ENCODE data around the gene AOC1. TPM values are rescaled to one million over a fixed set of nuclear protein-coding genes. Genes with fewer than 3 reads are reported as not detected.

Gene AOC1
- polyA plus RNA-seq, 1 donor from 2014 or later = not detected

- Histone ChIP-seq H3K9ac (ENCODE audit: low read length) (no peak overlapping the region), H3K27me3 (ENCODE audit: insufficient read depth, low read depth, low read length) (no peaks in the 10 kb centered on the region), H2AFZ (ENCODE audit: low read depth, low read length) (no peak overlapping the region), H3K4me3 (ENCODE audit: low read length) (no peak overlapping the region), H3K79me2 (replicated peaks; ENCODE audit: insufficient read depth, low read length) (no peaks in the 10 kb centered on the region), H3K9me3 (ENCODE audit: low read length) (no peaks in the 10 kb centered on the region), H3K9me2 (ENCODE audit: insufficient read depth, low read length) (no peaks in the 10 kb centered on the region), H3K4me2 (ENCODE audit: low read length) (no peak overlapping the region), H3K36me3 (ENCODE audit: insufficient read depth, low read length) (no peaks in the 10 kb centered on the region), H3K27ac (ENCODE audit: low read length) (no peak overlapping the region), H3F3A (ENCODE audit: insufficient read depth, low read length, poor library complexity, severe bottlenecking) (no peaks in the 10 kb centered on the region), H4K20me1 (ENCODE audit: insufficient read depth) (no peaks in the 10 kb centered on the region)
- TF ChIP-seq MXI1 (conservative IDR thresholded peaks at IDR 0.05; ENCODE audit: poor library complexity, severe bottlenecking) = no peak
- no peak for TF ChIP-seq REST (IDR thresholded peaks at IDR 0.05; ENCODE audit: borderline replicate concordance)
- TF ChIP-seq EP300 (conservative IDR thresholded peaks at IDR 0.05; ENCODE audit: poor library complexity, severe bottlenecking) = no peak
- no peak for TF ChIP-seq SMC3 (conservative IDR thresholded peaks at IDR 0.05; ENCODE audit: poor library complexity)
- TF ChIP-seq POLR2AphosphoS5 (IDR thresholded peaks at IDR 0.05) = no peak
- no peak for TF ChIP-seq EZH2 (IDR thresholded peaks at IDR 0.05; ENCODE audit: borderline replicate concordance, insufficient read depth, low read length, poor library complexity, severe bottlenecking)
- no peak for TF ChIP-seq TAF1 (IDR thresholded peaks at IDR 0.05; ENCODE audit: low read depth)
- TF ChIP-seq CTCF (IDR thresholded peaks at IDR 0.05; ENCODE audit: poor library complexity, severe bottlenecking) = no peak
- TF ChIP-seq RAD21 (conservative IDR thresholded peaks at IDR 0.05) = no peak
Observed at GRCh38 chr7:150896562-150897209, 44.4 kb downstream of the AOC1 start.

- Histone ChIP-seq H3K27ac (ENCODE audit: low read length) (no peak overlapping the region), H4K20me1 (ENCODE audit: insufficient read depth) (no peaks in the 10 kb centered on the region), H3K4me2 (ENCODE audit: low read length) (no peak overlapping the region), H3F3A (ENCODE audit: insufficient read depth, low read length, poor library complexity, severe bottlenecking) (no peaks in the 10 kb centered on the region), H3K9me3 (ENCODE audit: low read length) (no peaks in the 10 kb centered on the region), H3K27me3 (ENCODE audit: insufficient read depth, low read depth, low read length) (no peaks in the 10 kb centered on the region), H2AFZ (ENCODE audit: low read depth, low read length) (no peak overlapping the region), H3K4me3 (ENCODE audit: low read length) (no peak overlapping the region), H3K9me2 (ENCODE audit: insufficient read depth, low read length) (no peaks in the 10 kb centered on the region), H3K36me3 (ENCODE audit: insufficient read depth, low read length) (no peaks in the 10 kb centered on the region), H3K79me2 (replicated peaks; ENCODE audit: insufficient read depth, low read length) (no peaks in the 10 kb centered on the region), H3K9ac (ENCODE audit: low read length) (no peak overlapping the region)
- TF ChIP-seq TAF1 (IDR thresholded peaks at IDR 0.05; ENCODE audit: low read depth) (no peak), POLR2AphosphoS5 (IDR thresholded peaks at IDR 0.05) (no peak), EP300 (conservative IDR thresholded peaks at IDR 0.05; ENCODE audit: poor library complexity, severe bottlenecking) (no peak), SMC3 (conservative IDR thresholded peaks at IDR 0.05; ENCODE audit: poor library complexity) (no peak), RAD21 (conservative IDR thresholded peaks at IDR 0.05) (no peak), CTCF (IDR thresholded peaks at IDR 0.05; ENCODE audit: poor library complexity, severe bottlenecking) (no peak), MXI1 (conservative IDR thresholded peaks at IDR 0.05; ENCODE audit: poor library complexity, severe bottlenecking) (no peak), EZH2 (IDR thresholded peaks at IDR 0.05; ENCODE audit: borderline replicate concordance, insufficient read depth, low read length, poor library complexity, severe bottlenecking) (no peak), REST (IDR thresholded peaks at IDR 0.05; ENCODE audit: borderline replicate concordance) (no peak)
Observed at GRCh38 chr7:150897502-150898474, 45.5 kb downstream of the AOC1 start.
